HepG2 (cell line): ENCODE measurements around the gene VRK3. TPM values are rescaled to one million over a fixed set of nuclear protein-coding genes. Genes with fewer than 3 reads are reported as not detected.
A peak's percentile ranks its signal among the peaks of the same experiment; 100 is the strongest.

ENCODE experiments used
- BORCS8-MEF2B ChIP-seq: sonication (generic); formaldehyde crosslinking; IDR thresholded peaks from 2 replicates; pipeline ENCODE4 v1.8.0; 2022; ENCODE audit warnings: mild to moderate bottlenecking, missing genetic modification reagents
- BRD4 ChIP-seq: sonication (generic); formaldehyde crosslinking; IDR thresholded peaks from 2 replicates; pipeline ENCODE4 v1.4.0; 2020; ENCODE audit warnings: missing genetic modification reagents
- CCDC6 ChIP-seq: sonication (generic); formaldehyde crosslinking; IDR thresholded peaks from 2 replicates; pipeline ENCODE4 v1.8.1; 2022; ENCODE audit warnings: mild to moderate bottlenecking, missing genetic modification reagents, moderate library complexity
- CREB1 ChIP-seq, 2 experiments: fragments of 450-650 bp in 1 of 2; IDR thresholded peaks; 2 replicates each; pipeline ENCODE4 v1.6.1; 2016 to 2017; ENCODE audit warnings: control low read depth in 1 of 2, mild to moderate bottlenecking in 1 of 2, missing compliant biosample characterization in 1 of 2, missing genetic modification characterization in 1 of 2
- KLF6 ChIP-seq: IDR thresholded peaks from 2 replicates; pipeline ENCODE4 v1.8.0; 2016; ENCODE audit warnings: missing biosample characterization, missing genetic modification reagents
- MTF2 ChIP-seq: sonication (generic); formaldehyde crosslinking; IDR thresholded peaks from 2 replicates; pipeline ENCODE4 v1.5.0; 2020; ENCODE audit warnings: missing genetic modification reagents, borderline replicate concordance
- PAWR ChIP-seq: sonication (generic); formaldehyde crosslinking; IDR thresholded peaks from 2 replicates; pipeline ENCODE4 v1.4.0; 2020; ENCODE audit warnings: missing genetic modification reagents, mild to moderate bottlenecking, borderline replicate concordance
- RFXAP ChIP-seq: sonication (generic); formaldehyde crosslinking; IDR thresholded peaks from 2 replicates; pipeline ENCODE4 v1.4.0; 2020; ENCODE audit warnings: missing genetic modification reagents, borderline replicate concordance
- SAFB2 ChIP-seq: sonication (generic); formaldehyde crosslinking; IDR thresholded peaks from 2 replicates; pipeline ENCODE4 v1.5.1; 2020; ENCODE audit warnings: missing genetic modification reagents, low read depth, mild to moderate bottlenecking, borderline replicate concordance
- SMARCC2 ChIP-seq: fragments of 450-650 bp; IDR thresholded peaks from 2 replicates; pipeline ENCODE4 v1.6.1; 2017; ENCODE audit warnings: antibody characterized with exemption, mild to moderate bottlenecking
- ZFAT ChIP-seq: sonication (generic); formaldehyde crosslinking; conservative IDR thresholded peaks from 2 replicates; pipeline ENCODE4 v1.8.1; 2023; ENCODE audit warnings: missing genetic modification reagents, inconsistent platforms
- ZKSCAN5 ChIP-seq: sonication (generic); formaldehyde crosslinking; IDR thresholded peaks from 2 replicates; pipeline ENCODE4 v1.5.1; 2020; ENCODE audit warnings: mild to moderate bottlenecking, missing genetic modification reagents
- ZNF563 ChIP-seq: sonication (generic); formaldehyde crosslinking; IDR thresholded peaks from 2 replicates; pipeline ENCODE4 v1.8.0; 2022; ENCODE audit warnings: mild to moderate bottlenecking, moderate library complexity, missing genetic modification reagents
- ZNF839 ChIP-seq: sonication (generic); formaldehyde crosslinking; IDR thresholded peaks from 2 replicates; pipeline ENCODE4 v1.4.0; 2020; ENCODE audit warnings: missing genetic modification reagents, mild to moderate bottlenecking, borderline replicate concordance
- polyA plus RNA-seq, 8 experiments: library from polyadenylated mRNA; depleted of rRNA in 3 of 8; stranded (reverse) in 7 of 8; unstranded in 1 of 8; fragments of >200 nt; fragmentation: Illumina TruSeq in 4 of 8; extraction: Trizol in 4 of 8; gene quantifications; 2 replicates each; pipeline versions ENCODE4 v1.2.1 to v1.2.3, GENCODE V29; 2011 to 2016; ENCODE audit warnings: low read depth in 4 of 8, missing spikeins in 1 of 8, mixed read lengths in 1 of 8; ENCODE audit not compliant: insufficient read depth in 1 of 8
- total RNA-seq, 5 experiments: library from RNA; depleted of rRNA; stranded (reverse); fragments of >200 nt; fragmentation: Illumina TruSeq; extraction: Trizol; gene quantifications; 2 replicates each; pipeline ENCODE4 v1.2.3, GENCODE V29; 2016; ENCODE audit warnings: low read depth in 1 of 5
- TF ChIP-seq, protein P1 (sequence below): sonication (generic); formaldehyde crosslinking; IDR thresholded peaks from 2 replicates; pipeline ENCODE4 v1.4.0; 2020; ENCODE audit warnings: missing genetic modification reagents
- TF ChIP-seq, protein P2 (sequence below): IDR thresholded peaks from 2 replicates; pipeline ENCODE4 v1.6.1; 2016; ENCODE audit warnings: missing compliant biosample characterization, missing genetic modification reagents, borderline replicate concordance
- TF ChIP-seq, protein P3 (sequence below), 2 experiments: IDR thresholded peaks; 2 replicates each; pipeline ENCODE4 v1.6.1; 2011 to 2012; ENCODE audit warnings: low read length in 2 of 2, borderline replicate concordance in 1 of 2, low read depth in 1 of 2, mild to moderate bottlenecking in 1 of 2, moderate library complexity in 1 of 2
- TF ChIP-seq, protein P4 (sequence below): IDR thresholded peaks from 2 replicates; pipeline ENCODE4 v1.6.1; 2016; ENCODE audit warnings: missing compliant biosample characterization, missing genetic modification reagents, borderline replicate concordance
- TF ChIP-seq, protein P5 (sequence below): IDR thresholded peaks from 2 replicates; pipeline ENCODE4 v1.6.1; 2016; ENCODE audit warnings: missing biosample characterization, missing genetic modification reagents, low read depth

Gene VRK3
- total and polyA plus RNA-seq, 2 of the 13 experiments (the other 11 are each of a cell fraction or from before 2014, with no cell fraction given) = 23.8 to 28.3 TPM

DNA sequence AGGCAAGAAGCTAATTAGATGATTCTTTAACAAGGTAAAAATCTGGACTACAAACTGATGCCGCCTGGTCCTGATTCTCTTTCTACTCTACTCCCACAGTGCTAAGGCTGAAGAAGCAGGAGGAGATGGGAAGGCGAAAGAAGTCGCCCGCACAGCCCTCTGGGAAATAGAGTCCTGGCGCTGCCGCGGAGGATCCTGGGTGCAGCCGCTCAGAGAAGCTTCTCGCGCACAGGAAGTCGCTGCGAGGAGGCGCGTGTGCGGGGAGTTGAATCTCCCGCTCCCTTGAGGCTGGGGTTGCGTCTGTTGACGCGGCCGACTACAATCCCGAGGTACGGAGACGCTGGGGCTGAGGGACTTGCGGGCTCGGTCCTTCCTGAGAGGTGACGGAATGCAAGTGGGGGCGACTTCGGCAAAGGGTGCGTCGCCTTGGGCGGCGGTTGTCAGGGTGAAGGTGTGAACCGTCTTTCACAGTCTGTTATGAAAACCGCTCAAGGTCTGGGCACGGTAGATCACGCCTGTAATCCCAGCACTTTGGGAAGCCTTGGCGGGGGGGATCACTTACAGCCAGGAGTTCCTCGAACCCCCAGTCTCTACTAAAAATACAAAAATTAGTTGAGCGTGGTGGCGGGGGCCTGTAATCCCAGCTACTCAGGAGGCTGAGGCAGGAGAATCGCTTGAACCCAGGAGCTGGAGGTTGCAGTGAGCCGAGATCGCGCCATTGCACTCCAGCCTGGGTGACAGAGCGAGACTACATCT is 800 bp upstream of the VRK3 start, which contains the start of gene ZNF473 (continued):
- TF ChIP-seq ZNF563 (CRISPR knock-in tag) (peak; percentile 71; the same call in 1 of the 2 replicates), ZKSCAN5 (peak; percentile 76; the same call in 1 of the 2 replicates), KLF6 (CRISPR knock-in tag) (peak; percentile 96), CREB1 (IDR thresholded peaks at IDR 0.05) (0 out of 2 replicates have a peak, but pooled peaks have one; percentile 23), CREB1 (CRISPR knock-in tag; IDR thresholded peaks at IDR 0.05) (peak; percentile 85), ZNF839 (CRISPR knock-in tag) (peak; percentile 85; the same call in 1 of the 2 replicates), SMARCC2 (no peak), PAWR (CRISPR knock-in tag) (no peak), ZFAT (CRISPR knock-in tag) (no peak), RFXAP (peak; percentile 95), MTF2 (CRISPR knock-in tag) (peak; percentile 86; the same call in 1 of the 2 replicates), BORCS8-MEF2B (CRISPR knock-in tag) (peak; percentile 99), CCDC6 (CRISPR knock-in tag) (peak; percentile 99), BRD4 (CRISPR knock-in tag) (no peak), SAFB2 (peak; percentile 91; the same call in 1 of the 2 replicates)
- TF ChIP-seq, protein P1, sequence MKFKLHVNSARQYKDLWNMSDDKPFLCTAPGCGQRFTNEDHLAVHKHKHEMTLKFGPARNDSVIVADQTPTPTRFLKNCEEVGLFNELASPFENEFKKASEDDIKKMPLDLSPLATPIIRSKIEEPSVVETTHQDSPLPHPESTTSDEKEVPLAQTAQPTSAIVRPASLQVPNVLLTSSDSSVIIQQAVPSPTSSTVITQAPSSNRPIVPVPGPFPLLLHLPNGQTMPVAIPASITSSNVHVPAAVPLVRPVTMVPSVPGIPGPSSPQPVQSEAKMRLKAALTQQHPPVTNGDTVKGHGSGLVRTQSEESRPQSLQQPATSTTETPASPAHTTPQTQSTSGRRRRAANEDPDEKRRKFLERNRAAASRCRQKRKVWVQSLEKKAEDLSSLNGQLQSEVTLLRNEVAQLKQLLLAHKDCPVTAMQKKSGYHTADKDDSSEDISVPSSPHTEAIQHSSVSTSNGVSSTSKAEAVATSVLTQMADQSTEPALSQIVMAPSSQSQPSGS (CRISPR knock-in tag) = peak; percentile 73
- TF ChIP-seq, protein P2, sequence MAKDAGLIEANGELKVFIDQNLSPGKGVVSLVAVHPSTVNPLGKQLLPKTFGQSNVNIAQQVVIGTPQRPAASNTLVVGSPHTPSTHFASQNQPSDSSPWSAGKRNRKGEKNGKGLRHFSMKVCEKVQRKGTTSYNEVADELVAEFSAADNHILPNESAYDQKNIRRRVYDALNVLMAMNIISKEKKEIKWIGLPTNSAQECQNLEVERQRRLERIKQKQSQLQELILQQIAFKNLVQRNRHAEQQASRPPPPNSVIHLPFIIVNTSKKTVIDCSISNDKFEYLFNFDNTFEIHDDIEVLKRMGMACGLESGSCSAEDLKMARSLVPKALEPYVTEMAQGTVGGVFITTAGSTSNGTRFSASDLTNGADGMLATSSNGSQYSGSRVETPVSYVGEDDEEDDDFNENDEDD (CRISPR knock-in tag) = peak; percentile 100
- TF ChIP-seq, protein P3, sequence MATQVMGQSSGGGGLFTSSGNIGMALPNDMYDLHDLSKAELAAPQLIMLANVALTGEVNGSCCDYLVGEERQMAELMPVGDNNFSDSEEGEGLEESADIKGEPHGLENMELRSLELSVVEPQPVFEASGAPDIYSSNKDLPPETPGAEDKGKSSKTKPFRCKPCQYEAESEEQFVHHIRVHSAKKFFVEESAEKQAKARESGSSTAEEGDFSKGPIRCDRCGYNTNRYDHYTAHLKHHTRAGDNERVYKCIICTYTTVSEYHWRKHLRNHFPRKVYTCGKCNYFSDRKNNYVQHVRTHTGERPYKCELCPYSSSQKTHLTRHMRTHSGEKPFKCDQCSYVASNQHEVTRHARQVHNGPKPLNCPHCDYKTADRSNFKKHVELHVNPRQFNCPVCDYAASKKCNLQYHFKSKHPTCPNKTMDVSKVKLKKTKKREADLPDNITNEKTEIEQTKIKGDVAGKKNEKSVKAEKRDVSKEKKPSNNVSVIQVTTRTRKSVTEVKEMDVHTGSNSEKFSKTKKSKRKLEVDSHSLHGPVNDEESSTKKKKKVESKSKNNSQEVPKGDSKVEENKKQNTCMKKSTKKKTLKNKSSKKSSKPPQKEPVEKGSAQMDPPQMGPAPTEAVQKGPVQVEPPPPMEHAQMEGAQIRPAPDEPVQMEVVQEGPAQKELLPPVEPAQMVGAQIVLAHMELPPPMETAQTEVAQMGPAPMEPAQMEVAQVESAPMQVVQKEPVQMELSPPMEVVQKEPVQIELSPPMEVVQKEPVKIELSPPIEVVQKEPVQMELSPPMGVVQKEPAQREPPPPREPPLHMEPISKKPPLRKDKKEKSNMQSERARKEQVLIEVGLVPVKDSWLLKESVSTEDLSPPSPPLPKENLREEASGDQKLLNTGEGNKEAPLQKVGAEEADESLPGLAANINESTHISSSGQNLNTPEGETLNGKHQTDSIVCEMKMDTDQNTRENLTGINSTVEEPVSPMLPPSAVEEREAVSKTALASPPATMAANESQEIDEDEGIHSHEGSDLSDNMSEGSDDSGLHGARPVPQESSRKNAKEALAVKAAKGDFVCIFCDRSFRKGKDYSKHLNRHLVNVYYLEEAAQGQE (IDR thresholded peaks at IDR 0.05; ENCODE audit: borderline replicate concordance in 1 of 2, low read depth in 1 of 2, low read length in 2 of 2) = no peak; a peak in 1 of 4 replicates
- TF ChIP-seq, protein P4, sequence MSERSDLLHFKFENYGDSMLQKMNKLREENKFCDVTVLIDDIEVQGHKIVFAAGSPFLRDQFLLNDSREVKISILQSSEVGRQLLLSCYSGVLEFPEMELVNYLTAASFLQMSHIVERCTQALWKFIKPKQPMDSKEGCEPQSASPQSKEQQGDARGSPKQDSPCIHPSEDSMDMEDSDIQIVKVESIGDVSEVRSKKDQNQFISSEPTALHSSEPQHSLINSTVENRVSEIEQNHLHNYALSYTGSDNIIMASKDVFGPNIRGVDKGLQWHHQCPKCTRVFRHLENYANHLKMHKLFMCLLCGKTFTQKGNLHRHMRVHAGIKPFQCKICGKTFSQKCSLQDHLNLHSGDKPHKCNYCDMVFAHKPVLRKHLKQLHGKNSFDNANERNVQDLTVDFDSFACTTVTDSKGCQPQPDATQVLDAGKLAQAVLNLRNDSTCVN (CRISPR knock-in tag) = peak; percentile 89
- TF ChIP-seq, protein P5, sequence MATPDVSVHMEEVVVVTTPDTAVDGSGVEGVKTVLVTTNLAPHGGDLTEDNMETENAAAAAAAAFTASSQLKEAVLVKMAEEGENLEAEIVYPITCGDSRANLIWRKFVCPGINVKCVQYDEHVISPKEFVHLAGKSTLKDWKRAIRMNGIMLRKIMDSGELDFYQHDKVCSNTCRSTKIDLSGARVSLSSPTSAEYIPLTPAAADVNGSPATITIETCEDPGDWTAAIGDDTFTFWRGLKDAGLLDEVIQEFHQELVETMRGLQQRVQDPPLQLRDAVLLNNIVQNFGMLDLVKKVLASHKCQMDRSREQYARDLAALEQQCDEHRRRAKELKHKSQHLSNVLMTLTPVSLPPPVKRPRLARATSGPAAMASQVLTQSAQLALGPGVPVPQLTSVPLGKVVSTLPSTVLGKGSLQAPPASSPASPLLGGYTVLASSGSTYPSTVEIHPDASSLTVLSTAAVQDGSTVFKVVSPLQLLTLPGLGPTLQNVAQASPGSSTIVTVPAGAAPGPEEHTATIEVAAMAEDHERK (CRISPR knock-in tag) = peak; percentile 69
